HEK293 (cell line): ENCODE measurements around the gene FMNL1.

ENCODE experiments used
- GLIS1 ChIP-seq: fragments of 450-650 bp; formaldehyde crosslinking; IDR thresholded peaks from 2 replicates; pipeline ENCODE4 v1.5.1; 2016; ENCODE audit warnings: missing biosample characterization, missing genetic modification characterization
- IKZF3 ChIP-seq: fragments of 450-650 bp; IDR thresholded peaks from 2 replicates; pipeline ENCODE4 v1.5.0; 2018; ENCODE audit warnings: missing biosample characterization, mild to moderate bottlenecking, missing genetic modification characterization, moderate library complexity
- KLF9 ChIP-seq: fragments of 450-650 bp; formaldehyde crosslinking; IDR thresholded peaks from 2 replicates; pipeline ENCODE4 v1.5.1; 2016; ENCODE audit warnings: missing biosample characterization, missing genetic modification characterization, low read depth
- MZF1 ChIP-seq: fragments of 450-650 bp; formaldehyde crosslinking; IDR thresholded peaks from 2 replicates; pipeline ENCODE4 v1.5.1; 2017; ENCODE audit warnings: missing biosample characterization, missing genetic modification characterization, borderline replicate concordance
- SP3 ChIP-seq: fragments of 450-650 bp; formaldehyde crosslinking; IDR thresholded peaks from 2 replicates; pipeline ENCODE4 v1.5.1; 2016; ENCODE audit warnings: missing biosample characterization, missing genetic modification characterization
- SP7 ChIP-seq: fragments of 450-650 bp; formaldehyde crosslinking; IDR thresholded peaks from 2 replicates; pipeline ENCODE4 v1.5.1; 2016; ENCODE audit warnings: missing biosample characterization, missing genetic modification characterization
- YY2 ChIP-seq: fragments of 450-650 bp; formaldehyde crosslinking; IDR thresholded peaks from 2 replicates; pipeline ENCODE4 v1.5.1; 2016; ENCODE audit warnings: missing biosample characterization, missing genetic modification characterization
- ZBTB26 ChIP-seq: fragments of 450-650 bp; formaldehyde crosslinking; optimal IDR thresholded peaks from 2 replicates; pipeline ENCODE3; 2016; ENCODE audit warnings: missing biosample characterization, mild to moderate bottlenecking, missing genetic modification characterization
- ZBTB48 ChIP-seq: fragments of 450-650 bp; formaldehyde crosslinking; IDR thresholded peaks from 2 replicates; pipeline ENCODE4 v1.5.1; 2016; ENCODE audit warnings: missing biosample characterization, missing genetic modification characterization
- ZFP41 ChIP-seq: fragments of 450-650 bp; formaldehyde crosslinking; IDR thresholded peaks from 2 replicates; pipeline ENCODE4 v1.5.1; 2016; ENCODE audit warnings: missing biosample characterization, missing genetic modification characterization, borderline replicate concordance
- ZNF112 ChIP-seq: fragments of 450-650 bp; formaldehyde crosslinking; IDR thresholded peaks from 2 replicates; pipeline ENCODE4 v1.5.0; 2017; ENCODE audit warnings: missing biosample characterization, missing genetic modification characterization
- ZNF169 ChIP-seq: fragments of 450-650 bp; formaldehyde crosslinking; IDR thresholded peaks from 2 replicates; pipeline ENCODE4 v1.5.1; 2016; ENCODE audit warnings: missing biosample characterization, missing genetic modification characterization
- ZNF221 ChIP-seq: fragments of 450-650 bp; formaldehyde crosslinking; IDR thresholded peaks from 2 replicates; pipeline ENCODE4 v1.5.1; 2017; ENCODE audit warnings: missing biosample characterization, missing genetic modification characterization, borderline replicate concordance
- ZNF248 ChIP-seq: fragments of 450-650 bp; formaldehyde crosslinking; IDR thresholded peaks from 2 replicates; pipeline ENCODE4 v1.5.1; 2017; ENCODE audit warnings: missing biosample characterization, missing genetic modification characterization
- ZNF26 ChIP-seq: fragments of 450-650 bp; formaldehyde crosslinking; IDR thresholded peaks from 2 replicates; pipeline ENCODE4 v1.5.1; 2016; ENCODE audit warnings: missing biosample characterization, missing genetic modification characterization
- ZNF416 ChIP-seq: fragments of 450-650 bp; formaldehyde crosslinking; IDR thresholded peaks from 2 replicates; pipeline ENCODE4 v1.5.1; 2016; ENCODE audit warnings: missing biosample characterization, missing genetic modification characterization
- ZNF433 ChIP-seq: fragments of 450-650 bp; formaldehyde crosslinking; IDR thresholded peaks from 2 replicates; pipeline ENCODE4 v1.5.1; 2016; ENCODE audit warnings: missing biosample characterization, missing genetic modification characterization, low read depth
- ZNF501 ChIP-seq: fragments of 450-650 bp; formaldehyde crosslinking; IDR thresholded peaks from 2 replicates; pipeline ENCODE4 v1.5.1; 2016; ENCODE audit warnings: missing biosample characterization, missing genetic modification characterization
- ZNF513 ChIP-seq: fragments of 450-650 bp; IDR thresholded peaks from 2 replicates; pipeline ENCODE4 v1.5.1; 2018; ENCODE audit warnings: missing biosample characterization, missing genetic modification characterization
- ZNF518A ChIP-seq: fragments of 450-650 bp; formaldehyde crosslinking; conservative IDR thresholded peaks from 2 replicates; pipeline ENCODE4 v1.5.1; 2016; ENCODE audit warnings: low read depth, missing biosample characterization, missing genetic modification characterization
- ZNF707 ChIP-seq: fragments of 450-650 bp; formaldehyde crosslinking; IDR thresholded peaks from 2 replicates; pipeline ENCODE4 v1.5.1; 2016; ENCODE audit warnings: missing biosample characterization, missing genetic modification characterization
- ZNF837 ChIP-seq: fragments of 450-650 bp; formaldehyde crosslinking; IDR thresholded peaks from 2 replicates; pipeline ENCODE4 v1.5.1; 2016; ENCODE audit warnings: missing biosample characterization, missing genetic modification characterization
- TF ChIP-seq, protein P1 (sequence below): fragments of 450-650 bp; formaldehyde crosslinking; IDR thresholded peaks from 2 replicates; pipeline ENCODE4 v1.5.1; 2017; ENCODE audit warnings: missing biosample characterization, missing genetic modification characterization
- TF ChIP-seq, protein P2 (sequence below): fragments of 450-650 bp; formaldehyde crosslinking; IDR thresholded peaks from 2 replicates; pipeline ENCODE4 v1.5.1; 2016; ENCODE audit warnings: missing biosample characterization, missing genetic modification characterization
- TF ChIP-seq, protein P3 (sequence below): fragments of 450-650 bp; formaldehyde crosslinking; IDR thresholded peaks from 2 replicates; pipeline ENCODE4 v1.5.0; 2017; ENCODE audit warnings: missing biosample characterization, missing genetic modification characterization, borderline replicate concordance

FMNL1 gene

DNA sequence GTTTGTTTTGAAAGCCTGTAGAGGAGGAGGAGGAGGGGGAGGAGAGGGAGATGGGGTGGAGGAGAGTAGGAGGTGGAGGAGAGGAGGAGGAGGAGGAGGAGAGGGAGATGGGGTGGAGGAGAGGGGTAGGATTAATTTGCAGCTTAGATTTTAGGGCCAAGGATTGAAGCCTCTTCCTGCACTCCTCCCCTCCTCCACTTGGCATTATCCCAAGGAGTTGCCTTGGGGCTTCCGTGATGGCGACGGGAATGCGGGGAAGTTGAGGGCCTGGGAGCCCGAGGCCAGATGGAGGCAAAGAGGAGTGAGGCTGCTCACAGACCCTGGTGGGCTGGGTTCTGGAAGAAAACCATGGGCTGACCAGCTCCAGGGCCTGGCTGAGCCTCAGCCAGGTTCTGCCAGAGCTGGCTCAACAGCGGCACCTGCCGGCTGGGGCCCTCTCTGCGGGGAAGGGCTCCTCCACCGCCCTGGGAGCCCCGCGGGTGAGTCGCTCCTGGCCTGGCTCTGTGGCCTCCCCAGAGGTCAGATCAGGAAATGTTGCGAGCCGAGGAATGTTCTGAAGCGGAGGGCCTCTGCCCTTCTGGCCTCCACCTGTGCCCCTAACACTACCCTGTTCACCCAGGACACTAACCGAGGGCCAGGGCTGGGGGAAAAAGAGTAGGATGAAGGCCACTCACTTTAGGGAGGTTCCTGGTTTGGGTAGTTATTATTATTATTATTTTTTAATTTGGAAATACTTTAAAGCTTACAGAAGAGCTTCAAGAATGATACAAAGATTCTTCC, 23.9 kb upstream of the FMNL1 start (continued):
- TF ChIP-seq ZNF26 (tag by site-specific recombination) (no peak), IKZF3 (peak; percentile 81), ZNF169 (no peak), ZNF433 (no peak), ZNF707 (tag by site-specific recombination) (no peak), ZNF112 (tag by site-specific recombination) (no peak), ZNF501 (no peak; the same call in 1 of the 2 replicates), SP7 (tag by site-specific recombination) (peak; percentile 54; the same call in 1 of the 2 replicates), ZNF513 (tag by site-specific recombination) (no peak; the same call in 1 of the 2 replicates), ZNF221 (tag by site-specific recombination) (no peak), ZNF248 (tag by site-specific recombination) (no peak), YY2 (tag by site-specific recombination) (no peak), GLIS1 (tag by site-specific recombination) (peak; percentile 77), SP3 (peak; percentile 58), ZNF837 (tag by site-specific recombination) (no peak), KLF9 (tag by site-specific recombination) (no peak), ZNF416 (tag by site-specific recombination) (no peak), ZFP41 (tag by site-specific recombination) (no peak), ZBTB48 (tag by site-specific recombination) (peak; percentile 37; the same call in 1 of the 2 replicates), ZNF518A (tag by site-specific recombination) (peak; percentile 9; the same call in 1 of the 2 replicates), MZF1 (no peak), ZBTB26 (tag by site-specific recombination) (peak; percentile 19)
- TF ChIP-seq, protein P1, sequence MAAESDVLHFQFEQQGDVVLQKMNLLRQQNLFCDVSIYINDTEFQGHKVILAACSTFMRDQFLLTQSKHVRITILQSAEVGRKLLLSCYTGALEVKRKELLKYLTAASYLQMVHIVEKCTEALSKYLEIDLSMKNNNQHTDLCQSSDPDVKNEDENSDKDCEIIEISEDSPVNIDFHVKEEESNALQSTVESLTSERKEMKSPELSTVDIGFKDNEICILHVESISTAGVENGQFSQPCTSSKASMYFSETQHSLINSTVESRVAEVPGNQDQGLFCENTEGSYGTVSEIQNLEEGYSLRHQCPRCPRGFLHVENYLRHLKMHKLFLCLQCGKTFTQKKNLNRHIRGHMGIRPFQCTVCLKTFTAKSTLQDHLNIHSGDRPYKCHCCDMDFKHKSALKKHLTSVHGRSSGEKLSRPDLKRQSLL (tag by site-specific recombination) = no peak; the same call in 1 of the 2 replicates
- TF ChIP-seq, protein P2, sequence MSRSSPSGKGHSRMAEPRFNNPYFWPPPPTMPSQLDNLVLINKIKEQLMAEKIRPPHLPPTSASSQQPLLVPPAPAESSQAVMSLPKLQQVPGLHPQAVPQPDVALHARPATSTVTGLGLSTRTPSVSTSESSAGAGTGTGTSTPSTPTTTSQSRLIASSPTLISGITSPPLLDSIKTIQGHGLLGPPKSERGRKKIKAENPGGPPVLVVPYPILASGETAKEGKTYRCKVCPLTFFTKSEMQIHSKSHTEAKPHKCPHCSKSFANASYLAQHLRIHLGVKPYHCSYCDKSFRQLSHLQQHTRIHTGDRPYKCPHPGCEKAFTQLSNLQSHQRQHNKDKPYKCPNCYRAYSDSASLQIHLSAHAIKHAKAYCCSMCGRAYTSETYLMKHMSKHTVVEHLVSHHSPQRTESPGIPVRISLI (tag by site-specific recombination) = no peak
- TF ChIP-seq, protein P3, sequence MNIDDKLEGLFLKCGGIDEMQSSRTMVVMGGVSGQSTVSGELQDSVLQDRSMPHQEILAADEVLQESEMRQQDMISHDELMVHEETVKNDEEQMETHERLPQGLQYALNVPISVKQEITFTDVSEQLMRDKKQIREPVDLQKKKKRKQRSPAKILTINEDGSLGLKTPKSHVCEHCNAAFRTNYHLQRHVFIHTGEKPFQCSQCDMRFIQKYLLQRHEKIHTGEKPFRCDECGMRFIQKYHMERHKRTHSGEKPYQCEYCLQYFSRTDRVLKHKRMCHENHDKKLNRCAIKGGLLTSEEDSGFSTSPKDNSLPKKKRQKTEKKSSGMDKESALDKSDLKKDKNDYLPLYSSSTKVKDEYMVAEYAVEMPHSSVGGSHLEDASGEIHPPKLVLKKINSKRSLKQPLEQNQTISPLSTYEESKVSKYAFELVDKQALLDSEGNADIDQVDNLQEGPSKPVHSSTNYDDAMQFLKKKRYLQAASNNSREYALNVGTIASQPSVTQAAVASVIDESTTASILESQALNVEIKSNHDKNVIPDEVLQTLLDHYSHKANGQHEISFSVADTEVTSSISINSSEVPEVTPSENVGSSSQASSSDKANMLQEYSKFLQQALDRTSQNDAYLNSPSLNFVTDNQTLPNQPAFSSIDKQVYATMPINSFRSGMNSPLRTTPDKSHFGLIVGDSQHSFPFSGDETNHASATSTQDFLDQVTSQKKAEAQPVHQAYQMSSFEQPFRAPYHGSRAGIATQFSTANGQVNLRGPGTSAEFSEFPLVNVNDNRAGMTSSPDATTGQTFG (tag by site-specific recombination) = no peak
